Gastroesophageal sphincter (tissue), 3 donors: ENCODE measurements around the gene PTPRG.

Experiments
- EP300 ChIP-seq: sonication (generic); formaldehyde crosslinking; IDR thresholded peaks from one replicate; pipeline ENCODE4 v1.6.1; 2017; ENCODE audit warnings: antibody characterized with exemption, mild to moderate bottlenecking
- POLR2A ChIP-seq, 2 donors: fragments of 450-650 bp; IDR thresholded peaks; one replicate each; pipeline ENCODE4 v1.6.1; 2017; ENCODE audit warnings: antibody characterized with exemption in 2 of 2, mild to moderate bottlenecking in 2 of 2, moderate library complexity in 1 of 2
- TF ChIP-seq, protein P1 (sequence below), 4 experiments: fragments of 200-600 bp in 2 of 4; fragments of 450-650 bp in 2 of 4; sonication (generic) in 1 of 4; IDR thresholded peaks; one replicate each; pipeline ENCODE4 v1.5.1; 2017 to 2019; ENCODE audit warnings: antibody characterized with exemption in 4 of 4, mild to moderate bottlenecking in 2 of 4, moderate library complexity in 2 of 4

- TF ChIP-seq, protein P1, sequence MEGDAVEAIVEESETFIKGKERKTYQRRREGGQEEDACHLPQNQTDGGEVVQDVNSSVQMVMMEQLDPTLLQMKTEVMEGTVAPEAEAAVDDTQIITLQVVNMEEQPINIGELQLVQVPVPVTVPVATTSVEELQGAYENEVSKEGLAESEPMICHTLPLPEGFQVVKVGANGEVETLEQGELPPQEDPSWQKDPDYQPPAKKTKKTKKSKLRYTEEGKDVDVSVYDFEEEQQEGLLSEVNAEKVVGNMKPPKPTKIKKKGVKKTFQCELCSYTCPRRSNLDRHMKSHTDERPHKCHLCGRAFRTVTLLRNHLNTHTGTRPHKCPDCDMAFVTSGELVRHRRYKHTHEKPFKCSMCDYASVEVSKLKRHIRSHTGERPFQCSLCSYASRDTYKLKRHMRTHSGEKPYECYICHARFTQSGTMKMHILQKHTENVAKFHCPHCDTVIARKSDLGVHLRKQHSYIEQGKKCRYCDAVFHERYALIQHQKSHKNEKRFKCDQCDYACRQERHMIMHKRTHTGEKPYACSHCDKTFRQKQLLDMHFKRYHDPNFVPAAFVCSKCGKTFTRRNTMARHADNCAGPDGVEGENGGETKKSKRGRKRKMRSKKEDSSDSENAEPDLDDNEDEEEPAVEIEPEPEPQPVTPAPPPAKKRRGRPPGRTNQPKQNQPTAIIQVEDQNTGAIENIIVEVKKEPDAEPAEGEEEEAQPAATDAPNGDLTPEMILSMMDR (IDR thresholded peaks at IDR 0.05): no peak
- TF ChIP-seq EP300: no peak
- TF ChIP-seq POLR2A (IDR thresholded peaks at IDR 0.05): no peak
Observed at GRCh38 chr3:62335196-62335595, 773.8 kb downstream of the PTPRG start.
